Stimulated activated CD8-positive, alpha-beta memory T cell treated with anti-CD3 and anti-CD28 coated beads, Interleukin-12 subunit alpha, Interleukin-12 subunit beta, amount 100 ng/mL, for 24 hours (primary cell): ENCODE results near the gene KANK4.

Experiments
- DNase-seq: peaks from one replicate; pipeline ENCODE4 v3.0.0-alpha.2; 2020; ENCODE audit errors: extremely low read depth

The KANK4 gene

GRCh38 chr1:62318756-62319544 lies at the start of gene KANK4:
Gene KANK4, minus strand, starts transcription at chr1:62319434. Its CDS starts 37,870 bp downstream, at chr1:62281564.
- no peak for DNase-seq

GRCh38 chr1:62368989-62369388 lies 49.8 kb upstream of the KANK4 start:
- no peak for DNase-seq

GRCh38 chr1:62367005-62367557 lies 47.8 kb upstream of the KANK4 start:
- DNase-seq = no peak

GRCh38 chr1:62364721-62365120 lies 45.5 kb upstream of the KANK4 start:
- no peak for DNase-seq

GRCh38 chr1:62362926-62363325 lies 43.7 kb upstream of the KANK4 start:
- no peak for DNase-seq

- DNase-seq = no peak
These were observed 43.1 kb upstream of the KANK4 start for GRCh38 chr1:62362061-62362917.

GRCh38 chr1:62361431-62361830 lies 42.2 kb upstream of the KANK4 start:
- no peak for DNase-seq

GRCh38 chr1:62358665-62359373 lies 39.6 kb upstream of the KANK4 start:
- no peak for DNase-seq

- DNase-seq = no peak
These were observed 38.7 kb upstream of the KANK4 start for GRCh38 chr1:62357916-62358315.

- DNase-seq = no peak
These were observed 37.1 kb upstream of the KANK4 start for GRCh38 chr1:62356257-62356835.

GRCh38 chr1:62355095-62355494 lies 35.9 kb upstream of the KANK4 start:
- DNase-seq = no peak

GRCh38 chr1:62353853-62354252 lies 34.6 kb upstream of the KANK4 start:
- DNase-seq = no peak

- DNase-seq = no peak
These were observed 33.2 kb upstream of the KANK4 start for GRCh38 chr1:62352387-62352786.

GRCh38 chr1:62349470-62350233 lies 30.4 kb upstream of the KANK4 start:
- no peak for DNase-seq

- no peak for DNase-seq
These were observed 27.7 kb upstream of the KANK4 start for GRCh38 chr1:62346886-62347285.

GRCh38 chr1:62343911-62344310 lies 24.7 kb upstream of the KANK4 start:
- DNase-seq = no peak

- DNase-seq = no peak
These were observed 23.0 kb upstream of the KANK4 start for GRCh38 chr1:62342270-62342669.

- no peak for DNase-seq
These were observed 22.4 kb upstream of the KANK4 start for GRCh38 chr1:62341615-62342014.

- DNase-seq = no peak
These were observed 21.9 kb upstream of the KANK4 start for GRCh38 chr1:62341089-62341488.

GRCh38 chr1:62337706-62338631 lies 18.7 kb upstream of the KANK4 start:
- DNase-seq = no peak
